Activated T-cell treated with anti-CD3 and anti-CD28 coated beads for 24 hours (primary cell): ENCODE results near the gene SYNDIG1.

Experiments
- DNase-seq: peaks from one replicate; pipeline ENCODE4 v3.0.0-alpha.2; 2020; ENCODE audit warnings: low read depth

Gene SYNDIG1

GRCh38 chr20:24529369-24529719 is 59.9 kb downstream of the SYNDIG1 start:
- no peak for DNase-seq

- no peak for DNase-seq
These were observed 60.8 kb downstream of the SYNDIG1 start for GRCh38 chr20:24530131-24530680.

GRCh38 chr20:24531202-24531601 is 61.8 kb downstream of the SYNDIG1 start:
- no peak for DNase-seq

GRCh38 chr20:24531631-24532419 is 62.4 kb downstream of the SYNDIG1 start:
- DNase-seq = no peak

- no peak for DNase-seq
These were observed 64.0 kb downstream of the SYNDIG1 start for GRCh38 chr20:24533449-24533848.

- DNase-seq = no peak
These were observed 64.9 kb downstream of the SYNDIG1 start for GRCh38 chr20:24534282-24534681.

GRCh38 chr20:24535941-24536730 is 66.7 kb downstream of the SYNDIG1 start:
- no peak for DNase-seq

GRCh38 chr20:24537210-24537609 is 67.8 kb downstream of the SYNDIG1 start:
- no peak for DNase-seq

- no peak for DNase-seq
These were observed 73.3 kb downstream of the SYNDIG1 start for GRCh38 chr20:24542721-24543120.

- no peak for DNase-seq
These were observed 73.7 kb downstream of the SYNDIG1 start for GRCh38 chr20:24543168-24543567.

- no peak for DNase-seq
These were observed 74.3 kb downstream of the SYNDIG1 start for GRCh38 chr20:24543741-24544140.

GRCh38 chr20:24544371-24544770 is 74.9 kb downstream of the SYNDIG1 start:
- no peak for DNase-seq

GRCh38 chr20:24545168-24545567 is 75.7 kb downstream of the SYNDIG1 start:
- no peak for DNase-seq

GRCh38 chr20:24546232-24546892 is 76.9 kb downstream of the SYNDIG1 start:
- DNase-seq = no peak

GRCh38 chr20:24547967-24548366 is 78.5 kb downstream of the SYNDIG1 start:
- no peak for DNase-seq

GRCh38 chr20:24559114-24559732 is 89.8 kb downstream of the SYNDIG1 start:
- DNase-seq = no peak

- no peak for DNase-seq
These were observed 91.4 kb downstream of the SYNDIG1 start for GRCh38 chr20:24560571-24561491.

- DNase-seq = no peak
These were observed 96.5 kb downstream of the SYNDIG1 start for GRCh38 chr20:24565835-24566351.

GRCh38 chr20:24566656-24567055 is 97.2 kb downstream of the SYNDIG1 start:
- no peak for DNase-seq

GRCh38 chr20:24567508-24567907 is 98.1 kb downstream of the SYNDIG1 start:
- no peak for DNase-seq

- DNase-seq = no peak
These were observed 99.4 kb downstream of the SYNDIG1 start for GRCh38 chr20:24568842-24569241.
